HG02678 (cell line): ENCODE results near the gene CTNNA1.

Experiments
- ATAC-seq: cut with Tn5 transposase; IDR thresholded peaks from one replicate; pipeline ENCODE4 v1.9.1; 2021; ENCODE audit warnings: mild to moderate bottlenecking, moderate library complexity; ENCODE audit not compliant: unreplicated experiment

Gene CTNNA1

GRCh38 chr5:138945421-138946240 is 192.4 kb downstream of the CTNNA1 start:
- ATAC-seq = no peak

DNA sequence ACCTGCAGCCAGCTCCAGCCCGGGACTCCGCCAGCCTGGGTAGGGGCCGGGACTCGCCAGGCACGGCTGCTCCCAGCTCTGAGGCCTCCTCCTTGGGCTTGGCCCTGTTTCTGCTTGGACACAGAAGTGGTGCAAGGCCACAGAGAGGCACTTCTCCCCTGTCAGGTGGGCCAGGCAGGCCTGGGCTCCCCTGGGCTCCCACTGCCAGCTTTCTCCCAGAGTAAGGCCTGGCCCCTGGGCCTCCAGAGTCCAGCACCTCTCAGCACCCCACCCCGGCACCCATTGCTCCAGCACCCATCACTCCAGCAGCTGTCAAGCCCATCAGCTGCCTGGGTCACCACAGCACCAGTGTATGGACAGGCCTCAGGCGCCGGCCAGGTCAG is 193.0 kb downstream of the CTNNA1 start:
- ATAC-seq = no peak

DNA sequence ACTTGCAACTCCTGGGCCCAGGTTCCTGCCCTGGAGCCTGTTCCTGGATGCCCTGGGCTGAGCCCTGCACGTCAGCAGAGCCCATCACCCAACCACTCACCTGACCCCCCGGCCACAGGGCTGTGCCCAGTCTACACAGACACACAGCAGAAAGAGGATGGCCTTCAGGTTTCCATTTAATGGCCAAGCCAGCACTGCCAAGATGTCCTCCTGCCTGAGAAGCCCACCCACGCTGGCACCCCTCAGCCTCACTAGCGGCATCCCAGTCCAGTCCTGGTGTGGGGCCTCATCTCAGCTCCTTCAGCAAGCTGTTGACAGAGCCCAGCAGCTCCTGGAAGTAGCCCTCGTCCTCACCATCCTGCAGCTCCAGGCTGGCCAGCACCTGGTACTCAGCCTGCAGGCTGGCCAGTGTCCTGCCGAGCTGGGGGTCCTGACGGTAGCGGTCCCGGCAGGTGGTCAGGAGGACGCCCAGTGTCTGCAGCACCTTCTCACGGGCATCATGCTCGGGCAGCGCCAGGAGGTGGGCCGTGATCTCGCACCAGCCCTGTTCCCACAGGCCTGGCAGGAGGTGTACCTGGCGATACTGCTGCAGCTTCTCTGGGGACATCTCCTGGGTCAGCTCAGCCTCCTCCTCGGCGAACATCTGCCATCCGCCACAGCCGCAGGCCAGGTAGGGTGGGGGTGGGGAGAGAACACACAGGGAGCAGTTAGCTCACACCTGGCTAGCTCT is 193.8 kb downstream of the CTNNA1 start:
- ATAC-seq = no peak

DNA sequence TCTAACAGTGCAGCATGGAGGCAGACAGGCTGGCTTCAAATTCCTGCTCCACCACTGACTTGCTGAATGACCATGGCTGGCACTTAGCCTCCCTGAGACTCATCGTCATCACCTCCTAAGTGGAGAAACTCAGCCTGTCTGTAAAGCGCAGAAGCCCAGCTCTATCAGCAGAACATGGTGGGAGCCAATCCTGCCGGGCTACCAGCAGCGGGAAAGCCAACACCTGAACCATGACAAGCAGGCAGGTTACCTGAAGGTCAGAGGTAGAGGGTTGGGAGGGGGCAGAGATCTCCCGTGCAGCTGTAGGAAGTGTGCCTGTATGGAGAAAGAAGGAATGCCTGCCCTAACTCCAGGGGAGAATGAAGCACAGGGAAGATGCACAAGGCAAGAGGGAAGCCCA is 194.6 kb downstream of the CTNNA1 start:
- no peak for ATAC-seq

GRCh38 chr5:138948471-138949222 is 195.4 kb downstream of the CTNNA1 start:
- ATAC-seq = no peak

- no peak for ATAC-seq
These were observed 196.0 kb downstream of the CTNNA1 start for GRCh38 chr5:138949223-138949574.

DNA sequence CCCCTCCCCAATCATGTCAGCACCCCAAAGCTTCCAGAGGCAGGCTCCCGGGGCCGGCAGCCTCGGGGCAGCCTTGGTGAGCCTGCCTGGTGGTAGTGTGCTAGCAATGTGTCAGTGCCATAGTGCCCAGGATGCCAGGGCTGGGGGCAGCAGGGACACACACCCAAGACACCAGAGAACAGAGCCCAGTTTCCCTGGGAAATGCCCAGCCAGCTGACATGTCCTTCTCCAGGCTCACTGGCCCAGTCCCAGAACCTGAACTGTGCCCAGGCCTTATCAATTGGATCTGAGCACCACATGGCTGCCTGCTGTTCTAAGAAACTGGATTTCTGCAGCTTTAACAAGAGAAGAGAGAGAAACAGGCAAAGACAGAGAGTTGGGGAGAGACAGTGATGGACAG is 196.8 kb downstream of the CTNNA1 start:
- no peak for ATAC-seq

DNA sequence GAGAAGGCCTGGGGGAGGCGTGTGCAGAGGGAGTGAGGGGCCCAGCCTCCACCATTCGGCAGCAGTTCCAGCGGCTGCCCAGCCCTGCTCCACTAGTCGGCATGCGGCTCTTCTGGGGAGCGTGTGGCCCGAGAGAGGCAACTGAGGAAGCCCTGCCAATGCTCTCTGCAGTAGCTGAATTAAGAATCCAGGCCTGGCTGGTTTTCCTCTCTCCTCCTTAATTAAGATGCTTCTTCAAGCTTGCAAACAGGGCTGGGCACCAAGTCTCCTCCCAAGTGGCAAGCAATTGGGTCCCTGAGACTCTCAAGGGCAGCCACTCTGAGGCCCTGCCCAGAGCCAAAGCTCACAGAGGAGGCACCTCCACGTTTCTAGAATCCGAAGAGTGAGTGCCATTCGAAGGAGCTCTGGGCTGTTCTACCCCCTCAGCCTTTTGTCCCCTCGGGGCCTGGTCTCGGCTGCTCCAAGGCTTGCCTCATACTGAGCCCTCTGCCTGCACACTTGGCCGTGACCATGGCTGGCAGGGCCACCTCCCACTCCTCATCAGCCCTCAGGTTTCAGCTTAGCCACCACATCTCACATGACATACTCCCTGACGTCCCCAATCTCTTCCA is 197.3 kb downstream of the CTNNA1 start:
- ATAC-seq = no peak

GRCh38 chr5:138951091-138951985 is 198.1 kb downstream of the CTNNA1 start:
- no peak for ATAC-seq

- ATAC-seq = no peak
These were observed 198.9 kb downstream of the CTNNA1 start for GRCh38 chr5:138951986-138952735.

DNA sequence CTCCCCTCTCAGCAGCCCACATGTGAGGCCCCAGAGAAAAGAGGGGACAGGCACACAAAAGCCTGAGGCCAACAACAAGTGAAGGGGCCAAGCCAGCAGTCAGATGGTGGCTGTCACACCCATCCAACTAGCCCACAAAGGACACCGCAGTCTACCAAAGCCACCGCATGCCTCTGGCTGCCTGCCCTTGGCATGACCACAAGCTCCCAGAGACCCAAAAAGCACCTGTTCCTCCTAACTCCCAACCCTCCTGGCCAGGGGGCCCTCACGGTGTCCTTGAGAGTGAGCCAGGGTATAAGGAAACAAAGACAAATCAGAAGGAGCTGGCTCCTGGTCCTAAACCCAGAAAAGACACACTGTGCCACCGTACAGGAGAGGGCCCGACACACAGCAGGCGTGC is 199.7 kb downstream of the CTNNA1 start:
- ATAC-seq = peak; percentile 11

GRCh38 chr5:138953387-138954256 is 200.4 kb downstream of the CTNNA1 start:
- ATAC-seq = peak; percentile 87

DNA sequence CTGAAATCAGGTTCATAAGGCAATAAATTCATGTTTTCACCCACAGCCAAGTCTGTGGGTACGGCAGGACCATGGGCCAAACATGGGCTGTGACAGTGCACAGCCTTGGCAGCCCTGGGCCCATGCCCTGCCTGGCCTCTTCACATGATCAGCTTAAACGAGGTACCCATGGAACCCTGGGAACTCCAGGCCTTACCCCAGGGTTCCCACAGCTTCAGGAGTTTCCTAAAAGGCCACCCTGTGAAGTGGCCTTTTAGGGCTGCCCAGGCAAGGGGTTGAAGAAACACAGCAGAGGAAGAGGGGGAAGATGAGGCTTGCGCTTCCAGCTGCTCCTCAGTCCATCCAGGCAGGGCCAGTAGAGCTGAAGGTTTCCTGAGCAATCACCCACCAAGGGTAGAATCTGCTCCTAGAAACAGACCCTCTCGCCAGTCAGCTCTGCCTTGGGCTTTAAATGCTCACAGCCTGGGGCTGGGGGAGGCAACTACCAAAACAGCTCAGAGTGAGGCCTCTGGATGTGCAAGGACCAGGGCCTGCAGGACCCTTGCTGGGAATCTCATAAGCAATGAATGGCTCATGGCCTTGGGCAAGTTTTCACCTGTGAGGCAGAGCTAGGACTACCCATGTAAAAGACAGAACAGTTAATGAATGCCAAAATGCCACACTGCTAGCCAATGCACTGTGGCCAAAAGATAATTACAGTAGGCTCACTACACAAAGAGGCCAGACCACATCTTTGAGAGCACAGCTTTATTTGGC is 201.2 kb downstream of the CTNNA1 start:
- no peak for ATAC-seq

DNA sequence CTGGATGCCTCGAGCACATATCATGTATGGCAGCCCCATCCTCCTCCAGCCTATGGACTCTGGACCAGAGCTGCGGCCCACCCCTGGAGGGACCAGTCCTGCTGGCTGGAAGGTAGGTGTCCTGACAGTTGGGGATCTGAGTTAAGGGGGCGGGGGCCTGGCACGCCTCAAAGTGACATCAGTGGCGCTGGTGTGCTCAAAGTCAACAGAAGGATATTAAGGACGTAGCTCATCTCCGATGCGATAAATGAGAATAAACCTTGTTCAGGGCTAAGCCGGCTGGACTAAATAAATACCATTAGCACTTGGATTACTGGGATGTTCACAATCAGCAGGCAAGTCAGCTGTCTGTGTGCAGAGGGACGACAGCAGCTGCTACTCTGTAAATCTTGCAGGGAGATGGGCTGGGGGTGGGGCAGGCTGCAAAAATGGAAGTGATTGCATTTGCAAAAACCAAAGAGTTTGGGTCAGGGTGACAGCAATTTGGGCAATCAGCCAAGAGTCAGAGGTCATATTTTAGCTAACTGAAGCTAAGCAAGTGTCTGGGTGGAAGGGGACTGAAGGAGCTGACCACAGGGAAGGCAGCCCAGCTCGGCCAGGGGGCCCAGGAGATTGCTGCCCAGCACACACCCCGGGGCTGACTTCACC is 201.9 kb downstream of the CTNNA1 start:
- no peak for ATAC-seq

DNA sequence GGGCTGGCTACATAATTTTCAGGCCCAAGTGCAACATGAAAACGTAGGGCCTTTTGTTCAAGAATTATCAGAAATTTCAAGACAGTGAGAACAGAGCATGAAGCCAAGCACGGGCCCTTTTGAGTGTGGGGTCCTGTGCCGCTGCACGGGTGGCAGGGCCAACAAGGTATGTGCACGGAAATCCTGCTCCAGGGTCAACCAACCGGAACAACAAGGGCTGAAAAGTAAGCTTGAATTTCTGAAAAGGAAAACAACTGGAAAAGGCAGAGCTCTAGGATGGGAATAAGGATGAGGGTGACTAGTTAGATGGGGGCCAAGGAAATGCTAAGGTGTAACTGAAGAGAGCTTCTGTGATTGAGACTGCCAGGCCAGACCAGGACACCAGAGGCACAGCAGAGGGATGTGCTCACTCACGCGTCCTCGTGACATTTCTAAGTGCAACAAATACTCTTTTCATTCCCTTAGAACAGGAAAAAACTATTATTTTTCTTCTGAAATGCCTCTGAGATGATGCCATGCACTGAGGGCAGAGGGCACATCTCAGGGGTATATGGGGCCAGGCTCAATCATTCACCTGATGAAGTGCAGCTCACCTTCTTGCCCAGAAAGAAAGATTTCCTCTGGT is 202.6 kb downstream of the CTNNA1 start:
- ATAC-seq = no peak

- ATAC-seq = no peak
These were observed 203.6 kb downstream of the CTNNA1 start for GRCh38 chr5:138956801-138957200.

- ATAC-seq = no peak
These were observed 207.0 kb downstream of the CTNNA1 start for GRCh38 chr5:138960145-138960692.
